Loucy (cell line): ENCODE results near the gene OFD1.

Source experiments
- EZH2phosphoT487 ChIP-seq: fragments of 200-600 bp; IDR thresholded peaks from 2 replicates; pipeline ENCODE4 v1.6.1; 2018; ENCODE audit warnings: antibody characterized with exemption, mild to moderate bottlenecking, moderate library complexity, borderline replicate concordance
- TF ChIP-seq, protein P1 (sequence below): fragments of 200-600 bp; sonication (generic); conservative IDR thresholded peaks from 2 replicates; pipeline ENCODE4 v1.5.1; 2014; ENCODE audit warnings: mild to moderate bottlenecking, antibody characterized with exemption, low read length

DNA sequence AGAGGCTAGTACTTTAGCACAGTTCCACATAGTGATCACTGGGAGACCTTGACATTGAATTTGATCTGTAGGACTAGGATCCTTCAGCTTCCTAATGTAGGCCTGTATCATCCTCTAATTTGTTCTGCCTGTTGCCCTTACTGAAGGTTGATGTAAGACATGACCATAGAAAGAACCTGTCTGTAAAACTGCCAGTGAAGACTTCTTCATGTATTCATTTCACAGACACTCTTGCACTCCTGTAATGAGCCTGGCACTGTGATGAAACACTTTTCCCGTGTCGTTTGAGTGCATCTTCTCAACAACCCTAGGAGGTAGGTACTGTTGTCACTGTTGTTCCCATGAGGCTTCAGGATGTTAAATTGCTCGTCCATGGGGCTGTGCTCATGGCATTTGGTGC is 31.0 kb upstream of the OFD1 start:
- TF ChIP-seq, protein P1, sequence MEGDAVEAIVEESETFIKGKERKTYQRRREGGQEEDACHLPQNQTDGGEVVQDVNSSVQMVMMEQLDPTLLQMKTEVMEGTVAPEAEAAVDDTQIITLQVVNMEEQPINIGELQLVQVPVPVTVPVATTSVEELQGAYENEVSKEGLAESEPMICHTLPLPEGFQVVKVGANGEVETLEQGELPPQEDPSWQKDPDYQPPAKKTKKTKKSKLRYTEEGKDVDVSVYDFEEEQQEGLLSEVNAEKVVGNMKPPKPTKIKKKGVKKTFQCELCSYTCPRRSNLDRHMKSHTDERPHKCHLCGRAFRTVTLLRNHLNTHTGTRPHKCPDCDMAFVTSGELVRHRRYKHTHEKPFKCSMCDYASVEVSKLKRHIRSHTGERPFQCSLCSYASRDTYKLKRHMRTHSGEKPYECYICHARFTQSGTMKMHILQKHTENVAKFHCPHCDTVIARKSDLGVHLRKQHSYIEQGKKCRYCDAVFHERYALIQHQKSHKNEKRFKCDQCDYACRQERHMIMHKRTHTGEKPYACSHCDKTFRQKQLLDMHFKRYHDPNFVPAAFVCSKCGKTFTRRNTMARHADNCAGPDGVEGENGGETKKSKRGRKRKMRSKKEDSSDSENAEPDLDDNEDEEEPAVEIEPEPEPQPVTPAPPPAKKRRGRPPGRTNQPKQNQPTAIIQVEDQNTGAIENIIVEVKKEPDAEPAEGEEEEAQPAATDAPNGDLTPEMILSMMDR: no peak
- TF ChIP-seq EZH2phosphoT487: no peak
